Subcutaneous adipose tissue (tissue), 4 donors: ENCODE results near the gene GNG7. TPM values are rescaled to one million over a fixed set of nuclear protein-coding genes. Genes with fewer than 3 reads are reported as not detected.

ENCODE experiments used
- CTCF ChIP-seq: fragments of 450-650 bp; IDR thresholded peaks from one replicate; pipeline ENCODE4 v1.5.1; 2016; ENCODE audit warnings: low read depth, mild to moderate bottlenecking, control low read depth, antibody characterized with exemption, moderate library complexity
- total RNA-seq, 4 donors: library from RNA; depleted of rRNA; stranded (reverse); fragments of >200 nt; gene quantifications; one replicate each; pipeline ENCODE4 v1.1.0, GENCODE V29; 2016

GNG7 gene
- total RNA-seq, 4 donors from 2014 or later = 0.16 to 3.6 (median 0.82) TPM

GRCh38 chr19:2547721-2548120 is 154.8 kb downstream of the GNG7 start:
- TF ChIP-seq CTCF = no peak

DNA sequence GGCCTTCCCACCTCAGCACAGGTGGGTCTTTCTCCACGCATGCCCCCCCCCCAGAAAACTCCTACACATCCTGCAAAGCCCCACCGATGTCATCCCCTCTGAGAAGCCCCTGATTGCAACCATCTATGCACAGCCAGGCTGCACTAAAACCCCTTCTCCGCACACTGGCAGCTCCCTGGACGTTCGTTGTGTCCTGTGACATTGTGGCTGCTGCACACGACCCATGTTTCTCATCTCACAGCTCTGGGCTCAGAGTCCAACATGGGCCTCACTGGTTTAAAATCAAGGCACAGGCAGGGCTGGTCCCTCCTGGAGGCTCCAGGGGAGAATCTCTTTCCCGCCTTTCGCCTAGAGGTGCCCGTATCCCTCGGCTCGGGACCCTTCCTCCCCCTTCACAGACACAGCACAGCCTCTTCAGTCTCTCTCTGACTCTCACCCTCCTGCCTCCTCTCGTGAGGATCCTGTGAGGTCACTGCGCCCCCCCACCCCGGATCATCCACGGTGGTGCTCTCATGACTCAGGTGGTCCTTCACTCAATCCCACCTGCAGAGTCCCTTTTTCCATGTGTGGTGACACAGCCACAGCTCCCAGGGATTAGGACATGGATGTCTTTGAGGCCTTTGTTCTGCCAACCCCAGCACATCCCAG is 155.3 kb downstream of the GNG7 start:
- no peak for TF ChIP-seq CTCF

DNA sequence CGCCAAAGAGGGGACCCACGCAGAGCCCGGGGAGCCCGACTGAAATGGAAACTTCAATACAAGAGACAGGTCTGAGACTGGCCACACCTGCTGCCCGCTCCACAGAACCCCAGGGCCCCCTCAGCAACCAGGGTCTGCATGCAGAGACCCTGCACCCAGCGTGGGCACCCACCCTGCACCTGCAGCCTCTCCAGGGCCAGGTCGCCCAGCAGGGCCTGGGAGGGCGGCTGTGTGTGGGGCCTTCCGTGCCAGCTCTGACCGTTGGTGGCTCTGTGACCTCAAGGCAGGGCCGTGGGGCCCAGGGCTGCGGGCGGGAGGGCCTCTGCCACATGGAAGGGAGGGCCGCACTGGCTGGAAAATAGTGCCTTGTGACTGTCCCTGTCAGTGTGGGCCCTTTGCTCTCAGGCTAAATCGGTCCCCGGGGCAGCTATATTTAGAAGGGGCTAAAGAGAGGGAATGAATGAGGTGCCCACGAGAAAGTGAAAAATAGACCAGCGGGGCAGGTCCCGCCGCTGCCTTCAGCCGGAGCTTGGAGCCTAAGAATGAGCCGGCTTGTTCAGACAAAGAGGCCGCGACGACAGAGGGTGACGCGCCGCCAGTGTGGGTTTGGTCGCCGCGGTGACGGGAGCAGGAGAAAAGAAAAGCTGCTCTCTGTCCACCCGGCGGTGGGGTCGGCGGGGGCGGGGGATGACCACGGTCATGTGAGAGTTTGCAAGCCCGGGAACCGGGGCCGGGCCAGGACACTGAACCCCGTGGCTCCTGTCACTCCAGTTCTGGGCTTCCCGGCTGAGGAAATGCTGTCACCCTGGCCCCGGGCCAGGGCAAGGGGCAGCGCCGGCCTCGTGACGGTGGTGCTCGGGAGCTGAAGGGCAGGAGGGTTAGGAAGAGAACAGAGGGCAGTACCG is 156.1 kb downstream of the GNG7 start:
- no peak for TF ChIP-seq CTCF

- TF ChIP-seq CTCF = no peak
These were observed 157.7 kb downstream of the GNG7 start for GRCh38 chr19:2544576-2545415.

- no peak for TF ChIP-seq CTCF
These were observed 158.7 kb downstream of the GNG7 start for GRCh38 chr19:2543463-2544442.

GRCh38 chr19:2542341-2543069 is 160.0 kb downstream of the GNG7 start:
- no peak for TF ChIP-seq CTCF
